Fibroblast of lung (primary cell): ENCODE data around the gene VWA1. TPM values are rescaled to one million over a fixed set of nuclear protein-coding genes. Genes with fewer than 3 reads are reported as not detected.
"Not testable (repeated sequence)": the region's sequence is repeated elsewhere in the genome, so short reads cannot be mapped to it uniquely, and the experiment has no call there.

Experiments used
- DNase-seq, 2 donors: peaks; one replicate each; pipeline versions ENCODE4 v3.0.0 to v3.0.0-alpha.2; 2010; ENCODE audit warnings: low read depth in 2 of 2
- H2AFZ ChIP-seq: 2 replicates; pipeline ENCODE4 v1.5.1; 2012; ENCODE audit warnings: low read length, control low read depth, inconsistent platforms
- H3K27ac ChIP-seq: 2 replicates; pipeline ENCODE4 v1.5.1; 2011; ENCODE audit warnings: low read length, control low read depth; ENCODE audit not compliant: insufficient read depth
- H3K27me3 ChIP-seq: 2 replicates; pipeline ENCODE4 v1.5.1; 2011; ENCODE audit warnings: mild to moderate bottlenecking, low read length; ENCODE audit not compliant: control insufficient read depth, insufficient read depth
- H3K36me3 ChIP-seq: 2 replicates; pipeline ENCODE4 v1.5.1; 2011; ENCODE audit warnings: low read length; ENCODE audit not compliant: control insufficient read depth, insufficient read depth
- H3K4me1 ChIP-seq: 2 replicates; pipeline ENCODE4 v1.5.1; 2011; ENCODE audit warnings: low read length; ENCODE audit not compliant: control insufficient read depth, insufficient read depth; ENCODE audit errors: extremely low read depth
- H3K4me2 ChIP-seq: 2 replicates; pipeline ENCODE4 v1.5.1; 2011; ENCODE audit warnings: low read length, control low read depth; ENCODE audit not compliant: insufficient read depth; ENCODE audit errors: extremely low read depth
- H3K4me3 ChIP-seq, 4 experiments: fragments of 200-600 bp in 1 of 4; sonication (generic) in 1 of 4; replicated peaks in 1 of 4; 2 replicates each; pipeline ENCODE4 v1.5.1; 2011 to 2016; ENCODE audit warnings: low read length in 4 of 4, low read depth in 3 of 4, mild to moderate bottlenecking in 3 of 4, control low read depth in 2 of 4, inconsistent platforms in 1 of 4, mixed read lengths in 1 of 4; ENCODE audit not compliant: insufficient read depth in 1 of 4; ENCODE audit errors: control extremely low read depth in 1 of 4
- H3K79me2 ChIP-seq: 2 replicates; pipeline ENCODE4 v1.5.1; 2012; ENCODE audit warnings: mild to moderate bottlenecking, low read length, inconsistent platforms; ENCODE audit not compliant: control insufficient read depth, insufficient read depth
- H3K9ac ChIP-seq: 2 replicates; pipeline ENCODE4 v1.5.1; 2011; ENCODE audit warnings: mild to moderate bottlenecking, low read length, control low read depth; ENCODE audit not compliant: insufficient read depth
- H3K9me3 ChIP-seq: 2 replicates; pipeline ENCODE4 v1.5.1; 2012; ENCODE audit warnings: low read depth, low read length; ENCODE audit not compliant: control insufficient read depth, insufficient read depth
- H4K20me1 ChIP-seq: 2 replicates; pipeline ENCODE4 v1.5.1; 2011; ENCODE audit warnings: low read length; ENCODE audit not compliant: control insufficient read depth, insufficient read depth; ENCODE audit errors: extremely low read depth
- CTCF ChIP-seq, 2 donors: IDR thresholded peaks in 1 of 2; conservative IDR thresholded peaks in 1 of 2; 1 replicate in 1 of 2; 2 replicates in 1 of 2; pipeline ENCODE4 v1.5.1; 2011 to 2012; ENCODE audit warnings: low read length in 2 of 2, control low read depth in 1 of 2, inconsistent platforms in 1 of 2, low read depth in 1 of 2, mild to moderate bottlenecking in 1 of 2
- EZH2 ChIP-seq: IDR thresholded peaks from 2 replicates; pipeline ENCODE4 v1.5.1; 2012; ENCODE audit warnings: low read length, control low read depth, mild to moderate bottlenecking; ENCODE audit errors: missing control alignments
- polyA plus RNA-seq, 2 donors: library from polyadenylated mRNA; depleted of rRNA in 1 of 2; stranded (reverse) in 1 of 2; unstranded in 1 of 2; fragments of >200 nt; gene quantifications; 2 replicates each; pipeline ENCODE4 v1.2.1, GENCODE V29; 2011 to 2012; ENCODE audit warnings: missing spikeins in 1 of 2
- total RNA-seq: library from RNA; depleted of rRNA; stranded (reverse); fragments of >200 nt; gene quantifications from 2 replicates; pipeline ENCODE4 v1.2.1, GENCODE V29; 2014

VWA1 gene
- total and polyA plus RNA-seq, 2 donors (not counting 1 experiment from before 2014, with no cell fraction given) = 2.5 to 3.1 TPM

GRCh38 chr1:1427820-1428148, 7.7 kb upstream of the VWA1 start:
- no peak overlapping the region for H3K4me2 ChIP-seq
- no peak overlapping the region for H2AFZ ChIP-seq
- H3K9ac ChIP-seq = peak overlapping the region; percentile 30
- no peak overlapping the region for H3K27ac ChIP-seq
- no peaks in the 10 kb centered on the region for H3K9me3 ChIP-seq
- no peaks in the 10 kb centered on the region for H4K20me1 ChIP-seq
- TF ChIP-seq CTCF (conservative IDR thresholded peaks at IDR 0.05 in 1 of 2, IDR thresholded peaks at IDR 0.05 in 1 of 2; ENCODE audit: low read depth in 1 of 2, low read length in 2 of 2) = no peak
- TF ChIP-seq EZH2 = no peak
- DNase-seq = no peak
- H3K36me3 ChIP-seq = no peaks in the 10 kb centered on the region
- peak overlapping the region in 1 of 4 experiments; percentile 44 for H3K4me3 ChIP-seq
- H3K27me3 ChIP-seq = no peaks in the 10 kb centered on the region
- peaks cover 15% of the 10 kb centered on the region for H3K4me1 ChIP-seq
- no peaks in the 10 kb centered on the region for H3K79me2 ChIP-seq

GRCh38 chr1:1428174-1428573, 7.3 kb upstream of the VWA1 start:
- peaks cover 13% of the 10 kb centered on the region for H3K4me1 ChIP-seq
- no peak overlapping the region for H2AFZ ChIP-seq
- H3K79me2 ChIP-seq = no peaks in the 10 kb centered on the region
- H3K9me3 ChIP-seq = no peaks in the 10 kb centered on the region
- H3K9ac ChIP-seq = no peak overlapping the region
- no peak for DNase-seq
- H3K27ac ChIP-seq = no peak overlapping the region
- H3K4me3 ChIP-seq = no peak overlapping the region
- no peak overlapping the region for H3K4me2 ChIP-seq
- TF ChIP-seq CTCF (conservative IDR thresholded peaks at IDR 0.05 in 1 of 2, IDR thresholded peaks at IDR 0.05 in 1 of 2; ENCODE audit: low read depth in 1 of 2, low read length in 2 of 2) (no peak), EZH2 (no peak)
- no peaks in the 10 kb centered on the region for H3K27me3 ChIP-seq
- H4K20me1 ChIP-seq = no peaks in the 10 kb centered on the region
- H3K36me3 ChIP-seq = no peaks in the 10 kb centered on the region

DNA sequence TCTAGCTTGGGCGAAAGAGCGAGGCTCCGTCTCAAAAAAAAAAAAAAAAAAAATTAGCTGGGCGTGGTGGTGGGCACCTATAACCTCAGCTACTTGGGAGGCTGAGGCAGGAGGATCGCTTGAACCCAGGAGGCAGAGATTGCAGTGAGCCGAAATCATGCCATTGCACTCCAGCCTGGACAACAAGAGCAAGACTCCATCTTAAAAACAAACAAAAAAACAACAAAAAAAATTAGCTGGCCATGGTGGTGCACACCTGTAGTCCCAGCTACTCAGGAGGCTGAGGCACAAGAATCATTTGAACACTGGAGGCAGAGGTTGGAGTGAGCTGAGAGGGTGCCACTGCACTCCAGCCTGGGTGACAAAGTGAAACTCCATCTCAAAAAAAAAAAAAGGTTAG, 6.5 kb upstream of the VWA1 start:
- H3K4me3 ChIP-seq, H3K9me3 ChIP-seq, H3K36me3 ChIP-seq, H3K9ac ChIP-seq, H3K27me3 ChIP-seq, H4K20me1 ChIP-seq, H3K4me2 ChIP-seq, H3K27ac ChIP-seq, DNase-seq, H2AFZ ChIP-seq, H3K79me2 ChIP-seq: not testable (repeated sequence)
- H3K4me1 ChIP-seq = peaks cover 19% of the 10 kb centered on the region
